SK-N-SH (cell line): ENCODE results near the gene PERM1. TPM values are rescaled to one million over a fixed set of nuclear protein-coding genes. Genes with fewer than 3 reads are reported as not detected.

Source experiments
- CTCF ChIA-PET: fragments of 300-600, 350-600 bp; formaldehyde crosslinking; extraction: SDS; loops from one replicate; lab custom pipeline; 2021; lab: Yijun Ruan, JAX
- POLR2A ChIA-PET: fragments of 350-600 bp; sonication (Branson Sonifier 250); formaldehyde crosslinking; extraction: SDS; loops from one replicate; lab custom pipeline; 2020; ENCODE audit warnings: antibody characterized with exemption, inconsistent platforms; lab: Yijun Ruan, JAX
- DNase-seq: peaks from one replicate; pipeline ENCODE4 v3.0.0; 2012
- H2AFZ ChIP-seq: fragments of 200-600 bp; sonication (generic); 2 replicates; pipeline ENCODE4 v1.8.1; 2016; ENCODE audit warnings: antibody characterized with exemption, mild to moderate bottlenecking, low read depth
- H3F3A ChIP-seq: fragments of 200-600 bp; sonication (generic); replicated peaks from 2 replicates; pipeline ENCODE3; 2016; ENCODE audit warnings: antibody characterized with exemption, mild to moderate bottlenecking; ENCODE audit not compliant: insufficient read depth
- H3K27ac ChIP-seq, 2 experiments: fragments of 200-500 bp in 1 of 2; fragments of 200-600 bp in 1 of 2; sonication (Bioruptor generic) in 1 of 2; sonication (generic), shearing (Covaris generic) in 1 of 2; 2 replicates each; pipeline versions ENCODE4 v1.5.1 to v1.6.1; 2014 to 2016; ENCODE audit warnings: low read depth in 2 of 2, inconsistent platforms in 1 of 2, low read length in 1 of 2, mild to moderate bottlenecking in 1 of 2, mixed read lengths in 1 of 2
- H3K27me3 ChIP-seq: fragments of 200-600 bp; sonication (generic), shearing (Covaris generic); 2 replicates; pipeline ENCODE4 v1.6.1; 2016; ENCODE audit warnings: mixed run types; ENCODE audit not compliant: insufficient read depth
- H3K36me3 ChIP-seq, 2 experiments: fragments of 200-500 bp in 1 of 2; fragments of 200-600 bp in 1 of 2; sonication (Bioruptor generic) in 1 of 2; sonication (generic) in 1 of 2; replicated peaks in 1 of 2; 2 replicates each; pipeline versions ENCODE3 to v1.5.1; 2014 to 2016; ENCODE audit warnings: low read length in 1 of 2, mild to moderate bottlenecking in 1 of 2; ENCODE audit not compliant: insufficient read depth in 2 of 2, control insufficient read depth in 1 of 2
- H3K4me1 ChIP-seq, 2 experiments: fragments of 200-500 bp in 1 of 2; fragments of 200-600 bp in 1 of 2; sonication (Bioruptor generic) in 1 of 2; sonication (generic), shearing (Covaris generic) in 1 of 2; 2 replicates each; pipeline versions ENCODE4 v1.5.1 to v1.6.1; 2014 to 2016; ENCODE audit warnings: low read depth in 1 of 2, low read length in 1 of 2, mixed run types in 1 of 2; ENCODE audit not compliant: insufficient read depth in 2 of 2, control insufficient read depth in 1 of 2
- H3K4me2 ChIP-seq: fragments of 200-600 bp; sonication (generic), shearing (Covaris generic); 2 replicates; pipeline ENCODE4 v1.6.1; 2017; ENCODE audit warnings: mixed run types
- H3K4me3 ChIP-seq, 2 experiments: fragments of 200-500 bp in 1 of 2; fragments of 200-600 bp in 1 of 2; sonication (Bioruptor generic) in 1 of 2; sonication (generic), shearing (Covaris generic) in 1 of 2; 2 replicates each; pipeline versions ENCODE4 v1.5.1 to v1.8.1; 2014 to 2016; ENCODE audit warnings: low read depth in 2 of 2, inconsistent platforms in 1 of 2, low read length in 1 of 2, mild to moderate bottlenecking in 1 of 2, mixed read lengths in 1 of 2, moderate library complexity in 1 of 2
- H3K79me2 ChIP-seq: fragments of 200-600 bp; sonication (generic); 2 replicates; pipeline ENCODE4 v1.8.1; 2017; ENCODE audit warnings: mild to moderate bottlenecking; ENCODE audit not compliant: insufficient read depth
- H3K9ac ChIP-seq: fragments of 200-600 bp; sonication (generic); 2 replicates; pipeline ENCODE4 v1.6.1; 2017; ENCODE audit warnings: mixed run types
- H3K9me2 ChIP-seq: fragments of 200-600 bp; sonication (generic); 2 replicates; pipeline ENCODE4 v1.6.1; 2017; ENCODE audit warnings: mixed run types
- H3K9me3 ChIP-seq: fragments of 200-600 bp; sonication (generic); 2 replicates; pipeline ENCODE4 v1.6.1; 2017; ENCODE audit warnings: mixed run types, mild to moderate bottlenecking, moderate library complexity
- H4K20me1 ChIP-seq: fragments of 200-600 bp; sonication (generic); 2 replicates; pipeline ENCODE4 v1.6.1; 2017; ENCODE audit warnings: mild to moderate bottlenecking, mixed run types; ENCODE audit not compliant: insufficient read depth
- CHD2 ChIP-seq: fragments of 150-350 bp; IDR thresholded peaks from 2 replicates; pipeline ENCODE4 v1.6.1; 2018; ENCODE audit warnings: low read length; ENCODE audit not compliant: partially characterized antibody
- ELF1 ChIP-seq: IDR thresholded peaks from 2 replicates; pipeline ENCODE4 v1.4.0; 2012
- EP300 ChIP-seq, 2 experiments: IDR thresholded peaks; 2 replicates each; pipeline versions ENCODE4 v1.4.0 to v1.6.1; 2012; ENCODE audit warnings: borderline replicate concordance in 1 of 2, low read depth in 1 of 2, low read length in 1 of 2
- GATA2 ChIP-seq: sonication (generic); formaldehyde crosslinking; IDR thresholded peaks from 2 replicates; pipeline ENCODE4 v1.5.0; 2020; ENCODE audit warnings: mild to moderate bottlenecking, missing genetic modification reagents
- MEF2A ChIP-seq: IDR thresholded peaks from 2 replicates; pipeline ENCODE4 v1.4.0; 2012; ENCODE audit warnings: low read depth, borderline replicate concordance
- MXI1 ChIP-seq: IDR thresholded peaks from 2 replicates; pipeline ENCODE4 v1.6.1; 2012; ENCODE audit warnings: mild to moderate bottlenecking, low read depth, low read length, improper control_type of control experiment
- PBX3 ChIP-seq: IDR thresholded peaks from 2 replicates; pipeline ENCODE4; 2012
- POLR2AphosphoS5 ChIP-seq: IDR thresholded peaks from 2 replicates; pipeline ENCODE4 v1.6.1; 2012; ENCODE audit warnings: low read depth, low read length
- RAD21 ChIP-seq: IDR thresholded peaks from 2 replicates; pipeline ENCODE4 v1.6.1; 2012; ENCODE audit warnings: mild to moderate bottlenecking, low read length
- RCOR1 ChIP-seq: fragments of 150-350 bp; IDR thresholded peaks from 2 replicates; pipeline ENCODE4 v1.6.1; 2017; ENCODE audit warnings: antibody characterized with exemption, low read length
- SIN3A ChIP-seq: IDR thresholded peaks from 2 replicates; pipeline ENCODE4 v1.6.1; 2012; ENCODE audit warnings: low read depth, mild to moderate bottlenecking, low read length, moderate library complexity, borderline replicate concordance
- TCF12 ChIP-seq: IDR thresholded peaks from 2 replicates; pipeline ENCODE4 v1.4.0; 2012
- USF1 ChIP-seq: IDR thresholded peaks from 2 replicates; pipeline ENCODE4 v1.4.0; 2012; ENCODE audit warnings: low read depth, borderline replicate concordance
- WGBS: methylation state at CpG from one replicate; pipeline ENCODE4 v1.1.6; 2017; ENCODE audit warnings: low lambda C conversion rate; 5-methylcytosine and 5-hydroxymethylcytosine counted together
- polyA plus RNA-seq, 3 experiments: library from polyadenylated mRNA; depleted of rRNA; stranded (reverse); fragments of >200 nt; gene quantifications; 2 replicates each; pipeline ENCODE4 v1.2.3, GENCODE V29; 2012

PERM1 gene
- polyA plus RNA-seq, 1 of the 3 experiments (the other 2 are of a cell fraction): 0.25 TPM

- Histone ChIP-seq H4K20me1 (no peaks in the 10 kb centered on the region), H3K27me3 (no peaks in the 10 kb centered on the region), H3K4me2 (no peak overlapping the region), H2AFZ (no peak overlapping the region), H3K4me1 (peaks cover 0 to 53% of the 10 kb centered on the region in 2 experiments; a peak in 1 of 4 replicates), H3K9me3 (no peaks in the 10 kb centered on the region), H3K4me3 (no peak overlapping the region), H3K36me3 (peaks cover 0 to 47% of the 10 kb centered on the region in 2 experiments), H3K9me2 (no peaks in the 10 kb centered on the region), H3K79me2 (no peaks in the 10 kb centered on the region), H3K27ac (peak overlapping the region in 1 of 2 experiments; percentile 86; a peak in 2 of 4 replicates), H3F3A (peaks cover 16% of the 10 kb centered on the region), H3K9ac (no peak overlapping the region)
- WGBS: 72% methylated on average over 14 of the region's 28 CpGs
- CTCF ChIA-PET: interaction anchor here (0.6 to 8.9 kb wide), 6 partner anchors 14 to 57 kb away, joined by 3 to 125 read pairs (median 4); no protein-coding TSS in a partner anchor
- TF ChIP-seq CHD2 (peak; percentile 1), ELF1 (no peak), POLR2AphosphoS5 (no peak), MEF2A (no peak), TCF12 (0 out of 2 replicates have a peak, but pooled peaks have one; percentile 25), GATA2 (CRISPR knock-in tag) (peak; percentile 54; the same call in 1 of the 2 replicates), USF1 (peak; percentile 21; the same call in 1 of the 2 replicates), MXI1 (peak; percentile 92), PBX3 (peak; percentile 42; the same call in 1 of the 2 replicates), RCOR1 (peak; percentile 74; the same call in 1 of the 2 replicates), EP300 (IDR thresholded peaks at IDR 0.05; ENCODE audit: borderline replicate concordance in 1 of 2, low read depth in 1 of 2, low read length in 1 of 2) (peak in 1 of 2 experiments; percentile 85; a peak in 2 of 4 replicates), RAD21 (no peak), SIN3A (no peak)
- POLR2A ChIA-PET: interaction anchor here (3.2 kb wide), 1 partner anchor 39 kb away, joined by 13 read pairs; no protein-coding TSS in a partner anchor
- peak; percentile 85 for DNase-seq
Observed at GRCh38 chr1:944341-945325, 37.3 kb downstream of the PERM1 start.
